Measurements from ENCODE around the gene ERC2.
A peak's percentile ranks its signal among the peaks of the same experiment; 100 is the strongest.
"Not testable (repeated sequence)": the region's sequence is repeated elsewhere in the genome, so short reads cannot be mapped to it uniquely, and the experiment has no call there.

ERC2 gene

DNA sequence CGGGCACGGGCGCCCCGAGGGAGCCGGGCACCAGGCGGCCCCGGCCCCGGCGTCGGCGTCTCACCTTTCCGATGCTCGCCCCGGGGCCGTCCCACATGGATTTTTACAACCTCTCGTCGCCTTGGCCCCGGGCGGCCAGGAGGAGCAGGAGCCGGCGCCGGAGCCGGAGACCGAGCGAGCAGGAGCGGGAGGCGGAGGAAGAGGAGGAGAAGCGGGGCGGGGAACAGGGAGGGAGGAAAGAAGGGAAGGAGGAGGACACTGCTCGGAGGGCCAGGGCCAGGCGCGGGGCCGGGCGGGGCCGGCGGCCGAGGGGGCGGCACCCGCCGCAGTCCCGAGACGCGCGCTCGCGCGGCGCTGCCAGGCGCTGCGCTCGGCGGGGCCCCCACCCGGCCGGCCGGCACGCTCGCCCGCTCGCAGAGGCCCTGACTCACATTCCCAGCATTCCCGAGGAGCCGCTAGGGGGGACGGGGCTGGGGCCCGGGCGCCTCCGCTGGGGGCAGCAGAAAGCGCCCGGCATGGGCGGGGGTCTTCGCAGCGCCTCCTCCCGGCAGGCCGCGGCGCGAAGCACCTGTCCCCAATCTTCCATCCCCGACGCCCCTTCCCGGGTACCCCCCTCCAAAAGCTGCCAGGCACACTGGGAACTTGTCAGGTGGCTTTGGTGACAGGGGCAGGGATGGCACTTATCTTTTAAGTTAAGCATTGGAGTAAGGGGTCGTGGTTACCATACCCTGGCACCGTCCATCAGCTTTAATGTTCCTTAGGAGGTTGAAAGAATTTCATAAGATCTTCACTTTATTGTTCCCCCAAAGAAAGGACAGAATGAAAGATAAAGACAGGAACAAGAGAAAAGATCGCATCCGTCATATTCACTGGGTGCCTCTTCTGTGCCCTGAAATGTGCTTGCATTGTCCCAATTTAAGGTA is at the start of gene ERC2:
TSS of gene ERC2 (minus strand) at position 284 of the 923 bp plus-strand sequence.
- DNase-seq, result no peak

DNA sequence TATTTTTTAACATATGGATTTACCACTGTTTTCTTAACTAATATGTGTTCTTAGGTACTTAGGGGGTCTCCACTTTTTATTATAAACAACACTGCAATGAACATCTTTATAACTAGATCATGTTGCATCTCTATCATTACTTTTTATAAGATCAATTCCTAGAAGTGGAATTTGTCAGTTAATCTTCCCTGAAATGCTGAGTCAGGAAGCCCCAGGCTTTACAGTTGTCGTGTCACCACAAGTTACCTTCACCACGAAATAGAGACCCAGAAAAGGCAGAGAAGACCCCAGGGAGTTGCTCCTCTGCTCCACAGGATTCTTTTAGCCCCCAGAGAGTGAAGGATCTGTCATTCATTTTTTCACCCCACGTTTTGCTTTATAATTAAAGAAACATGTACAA is 34.5 kb upstream of the ERC2 start:
- no peak for DNase-seq

DNA sequence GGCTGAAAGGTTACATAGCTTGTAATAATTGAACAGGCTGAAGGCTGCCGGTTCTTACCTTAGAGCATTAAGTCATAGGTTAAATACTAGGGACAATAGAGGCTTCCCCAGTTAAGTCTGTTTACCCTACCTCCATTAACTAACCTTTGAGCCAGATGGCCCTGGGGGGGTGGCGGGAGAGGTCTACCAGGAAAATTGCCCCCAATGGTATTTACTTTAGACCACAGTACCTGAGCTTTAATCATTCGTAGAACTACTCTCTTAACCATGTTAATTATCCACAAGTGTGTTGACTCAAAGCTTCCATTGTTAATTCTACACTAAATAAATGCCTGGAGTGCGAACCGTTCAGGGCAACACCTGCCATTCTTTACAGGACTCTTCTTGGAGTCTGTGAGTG is 28.1 kb upstream of the ERC2 start:
- DNase-seq, result not testable (repeated sequence)

DNA sequence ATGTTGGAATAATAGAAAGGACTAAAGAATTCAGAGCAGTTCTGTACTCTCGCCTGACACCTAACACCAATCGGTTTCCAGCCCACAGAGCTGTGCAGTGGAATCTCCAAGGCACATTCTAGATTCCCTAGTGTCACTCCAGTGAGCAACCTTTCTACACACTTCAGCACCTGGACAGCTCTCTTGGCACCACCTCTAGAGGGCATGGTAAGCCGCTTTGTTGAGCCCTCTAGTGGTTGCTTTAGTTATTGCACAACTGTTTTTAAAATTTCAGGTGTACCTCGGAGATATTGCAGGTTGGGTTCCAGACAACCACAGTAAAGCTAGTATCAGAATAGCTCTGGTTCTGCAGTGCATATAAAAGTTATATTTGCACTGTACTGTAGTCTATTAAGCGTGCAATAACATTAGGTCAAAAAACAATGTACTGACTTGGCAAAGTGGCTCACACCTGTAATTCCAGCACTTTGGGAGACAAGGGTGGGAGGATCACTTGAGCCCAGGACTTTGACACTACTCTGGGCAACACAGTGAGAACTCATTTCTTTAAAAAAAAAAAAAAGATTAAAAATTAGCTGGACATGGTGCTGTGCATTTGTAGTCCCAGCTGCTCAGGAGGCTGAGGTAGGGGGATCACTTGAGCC is 26.5 kb upstream of the ERC2 start:
- peak; percentile 95 for DNase-seq

DNA sequence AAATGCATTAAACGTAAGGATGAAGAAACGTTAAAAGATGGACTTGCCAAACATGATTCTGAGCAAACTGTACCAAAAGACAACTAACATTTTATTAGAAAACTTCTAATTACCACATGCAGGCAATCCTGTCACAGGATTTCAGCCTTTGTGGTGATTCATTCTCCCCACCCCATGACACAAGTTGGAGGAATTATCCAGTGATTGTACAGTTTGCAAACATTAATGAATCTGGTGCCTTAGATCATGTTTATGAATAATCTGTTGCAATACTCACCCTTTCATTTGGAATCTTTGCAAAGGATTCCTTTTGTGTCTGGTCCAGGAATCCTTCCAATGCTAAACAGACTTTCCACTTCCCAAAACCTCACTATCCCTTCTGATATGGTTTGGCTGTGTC is 23.3 kb upstream of the ERC2 start:
- no peak for DNase-seq

DNA sequence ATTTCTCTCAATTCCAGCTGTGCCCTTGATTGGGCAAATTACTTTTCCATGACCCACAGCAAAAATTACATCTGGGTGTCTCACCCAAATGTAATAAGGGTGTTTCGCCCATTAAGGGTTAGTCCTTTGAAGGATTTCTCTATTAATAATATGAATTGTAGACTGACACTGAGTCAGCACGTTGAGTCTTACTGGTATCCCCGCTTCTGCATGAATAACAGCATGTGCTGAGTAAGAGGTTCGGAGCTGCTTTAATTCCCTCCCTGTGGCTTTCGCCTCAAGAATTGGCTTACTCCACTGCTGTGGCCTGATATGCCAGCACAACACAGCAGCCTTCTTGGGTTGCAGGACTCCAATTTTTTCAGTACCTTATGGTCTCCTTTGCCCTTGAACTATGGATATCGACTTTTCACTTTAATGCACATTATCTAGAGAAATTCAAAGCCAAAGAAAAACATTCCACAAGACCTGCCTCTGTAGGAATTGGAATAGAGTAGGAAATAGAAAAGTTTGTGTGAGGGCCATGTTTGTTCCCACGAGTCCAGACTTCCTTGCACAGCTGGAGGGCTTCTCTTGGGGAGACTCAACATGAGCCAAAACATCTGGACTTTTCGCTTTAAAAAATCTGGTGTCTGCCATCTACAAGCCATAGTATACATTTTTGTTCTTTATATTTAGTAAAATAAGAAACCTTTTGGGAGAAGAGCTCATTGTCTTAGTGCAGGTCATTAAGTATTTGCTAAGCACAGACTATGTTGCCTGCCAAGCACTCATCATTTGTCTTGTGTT is 20.7 kb upstream of the ERC2 start:
- no peak for DNase-seq

DNA sequence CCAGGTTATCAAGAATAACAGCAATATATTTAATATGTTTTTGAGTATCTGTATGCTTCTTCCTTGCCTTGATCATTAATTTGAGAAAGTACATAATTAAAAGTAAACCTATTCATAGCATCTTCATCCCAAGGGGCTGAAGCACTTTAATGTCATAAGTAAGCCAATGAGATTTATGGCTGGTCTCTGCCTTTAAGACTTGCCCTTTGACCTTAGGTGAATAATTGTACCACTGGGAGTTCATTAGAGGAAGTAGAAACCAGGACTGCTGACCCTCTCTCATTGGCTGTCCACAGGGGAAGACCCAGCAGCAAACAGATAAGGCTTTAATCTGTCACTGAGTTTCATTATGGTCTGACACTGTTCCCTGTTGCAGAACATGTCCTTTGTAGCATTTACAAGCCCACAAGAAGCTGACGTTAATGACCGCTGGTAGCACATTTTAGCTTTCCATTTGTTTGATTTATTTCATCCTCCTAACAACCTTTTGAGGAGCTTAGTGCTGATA is 16.3 kb upstream of the ERC2 start:
- DNase-seq, result no peak

DNA sequence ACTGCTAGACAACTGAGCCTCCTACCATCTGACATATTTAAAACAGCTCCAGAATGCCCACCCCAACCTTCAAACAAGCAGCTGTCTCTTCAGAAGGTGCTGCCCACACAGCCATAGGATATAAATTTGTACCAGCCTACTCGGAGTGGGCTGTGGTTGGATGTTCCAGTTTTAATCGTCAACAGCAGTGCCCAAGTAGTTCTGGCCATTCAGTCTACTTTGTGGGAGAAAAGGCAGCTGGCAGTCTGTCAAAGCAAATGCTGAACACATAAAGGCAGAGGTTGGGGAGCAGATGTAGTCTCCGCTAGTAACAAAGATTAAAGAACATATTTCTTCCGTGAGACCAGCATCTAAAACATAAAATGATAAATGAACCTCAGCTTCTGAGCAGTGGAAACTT is 15.9 kb upstream of the ERC2 start:
- DNase-seq, result no peak

DNA sequence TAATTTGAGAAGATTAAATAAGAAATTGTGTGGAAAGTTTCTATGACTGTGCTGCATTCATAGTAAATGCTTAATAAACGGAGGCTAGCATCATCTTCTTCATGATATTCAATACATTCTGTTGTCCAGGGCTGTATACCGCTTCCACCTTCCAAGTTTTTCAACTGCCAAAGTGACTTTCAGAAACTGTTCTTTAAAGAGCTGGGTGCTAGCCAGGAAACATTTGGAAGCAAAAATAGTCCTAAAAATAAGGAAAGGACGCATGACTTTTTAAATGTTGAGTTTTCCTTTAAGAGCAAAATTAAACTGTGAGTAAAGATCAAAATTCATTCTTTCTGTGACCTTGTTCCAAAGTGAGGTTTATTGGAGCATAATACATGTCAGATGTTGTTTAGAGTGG is 9.4 kb upstream of the ERC2 start:
- DNase-seq, result no peak

DNA sequence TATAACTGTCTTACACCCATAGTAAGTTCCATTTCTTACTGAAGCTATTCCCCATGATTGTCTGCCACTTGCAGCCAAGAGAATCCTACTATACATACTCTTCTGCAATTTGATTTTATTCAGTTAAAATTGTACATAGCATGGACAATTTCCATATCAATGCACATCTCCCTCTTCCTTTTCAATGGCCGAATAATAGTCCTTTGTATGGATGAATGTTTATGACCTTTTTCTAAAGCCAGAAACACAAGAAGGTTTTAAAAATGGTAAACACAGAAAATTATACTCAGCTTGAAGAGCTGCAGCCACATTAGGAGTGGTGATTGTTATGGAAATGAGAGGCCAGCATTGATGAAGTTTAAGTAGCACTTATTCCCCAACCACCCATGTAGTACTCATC is 8.5 kb upstream of the ERC2 start:
- DNase-seq, result no peak

DNA sequence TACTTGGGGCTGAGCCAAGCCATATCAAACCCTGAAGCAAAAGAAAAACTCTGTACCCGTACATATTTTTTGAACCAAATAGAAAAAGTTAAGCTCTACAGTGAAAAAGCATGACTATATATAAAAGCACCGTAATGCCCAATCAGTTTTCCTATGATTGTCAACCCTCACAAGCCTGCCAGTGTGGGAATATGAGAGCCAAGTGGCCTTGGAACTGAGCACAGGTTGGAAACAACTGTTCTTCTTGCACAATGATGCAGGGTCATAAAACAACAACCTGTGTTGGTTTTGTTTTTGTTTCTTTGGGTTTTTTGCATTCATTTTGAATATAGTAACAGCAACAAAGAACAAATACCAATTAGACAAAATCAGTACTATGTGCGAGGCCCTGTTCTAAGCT is 3.5 kb upstream of the ERC2 start:
- no peak for DNase-seq

DNA sequence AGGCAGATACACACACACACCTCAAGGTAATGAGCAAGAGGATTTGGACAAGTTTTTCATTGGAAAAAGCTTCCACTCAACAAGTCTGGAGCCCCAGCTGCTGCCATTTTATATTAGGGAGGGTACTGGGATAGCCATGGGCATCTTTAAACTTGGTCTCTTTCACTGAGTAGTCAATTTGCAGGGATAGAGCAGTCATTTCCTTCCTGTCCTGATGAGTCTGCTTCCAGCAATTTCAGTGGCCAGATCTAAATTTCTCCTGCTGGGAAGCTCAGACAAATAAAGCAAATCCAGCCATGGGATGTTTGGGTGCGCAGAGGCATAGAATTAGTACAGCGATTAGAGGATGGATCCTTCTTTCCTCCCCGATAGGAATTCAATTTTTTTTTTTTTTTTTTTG is 874 bp upstream of the ERC2 start:
- no peak for DNase-seq

DNA sequence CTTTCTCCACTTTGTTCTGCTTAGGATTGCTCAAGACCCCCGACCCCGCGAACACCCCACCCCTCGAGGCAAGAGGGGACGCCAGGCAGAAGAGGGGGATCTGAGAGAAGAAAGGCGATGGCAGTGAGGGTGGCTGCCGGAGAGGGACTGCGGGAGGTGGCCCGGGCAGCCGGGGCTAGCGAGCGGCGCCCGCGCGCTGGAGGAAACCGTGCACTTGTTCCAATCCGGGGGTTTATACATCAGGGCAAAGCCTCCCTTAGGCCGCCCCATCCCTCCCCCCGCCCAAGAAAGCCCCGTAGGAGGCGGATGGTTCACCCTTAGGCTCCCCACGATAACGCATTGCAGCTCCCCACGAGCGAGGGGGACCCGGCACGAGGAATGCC is 475 bp downstream of the ERC2 start:
- no peak for DNase-seq

DNA sequence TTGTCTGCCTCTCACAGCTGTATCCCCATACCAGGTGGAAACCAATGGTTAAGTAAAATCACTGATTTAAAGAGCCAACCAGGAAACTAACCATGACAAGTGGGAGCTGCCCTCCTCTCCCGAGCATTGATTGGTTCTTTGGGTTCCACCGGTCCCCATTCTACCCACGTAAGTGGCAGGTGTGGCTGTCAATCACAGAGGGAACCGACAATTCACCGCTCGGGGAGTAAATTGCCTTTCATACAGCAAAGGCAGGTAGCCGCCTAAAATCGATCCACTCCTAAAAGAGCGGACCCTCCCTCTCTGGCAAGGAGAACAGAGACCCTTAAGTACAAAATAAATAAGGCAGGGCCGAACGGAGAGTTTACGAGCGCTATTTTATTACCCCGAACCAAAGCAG is 1.2 kb downstream of the ERC2 start:
- peak; percentile 12 for DNase-seq

DNA sequence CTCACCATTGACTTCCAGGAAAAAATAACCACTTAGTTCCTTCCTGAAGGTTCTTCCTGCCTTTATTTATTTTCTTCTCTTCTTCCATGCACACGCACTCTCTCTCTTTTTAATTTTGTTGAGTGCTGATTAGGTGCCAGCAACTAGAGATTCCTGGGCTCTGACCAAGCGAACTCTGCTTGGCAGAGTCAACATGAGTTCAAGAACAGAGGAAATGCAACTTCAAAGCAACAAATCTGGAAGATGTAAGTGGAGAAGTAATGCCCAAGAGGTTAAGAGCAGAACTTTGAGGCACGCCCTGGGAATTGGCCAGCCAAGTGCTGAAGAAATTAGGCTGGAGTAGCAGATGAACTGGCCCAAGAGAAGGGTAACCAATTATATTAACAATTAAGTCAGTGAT is 8.5 kb downstream of the ERC2 start:
- no peak for DNase-seq

DNA sequence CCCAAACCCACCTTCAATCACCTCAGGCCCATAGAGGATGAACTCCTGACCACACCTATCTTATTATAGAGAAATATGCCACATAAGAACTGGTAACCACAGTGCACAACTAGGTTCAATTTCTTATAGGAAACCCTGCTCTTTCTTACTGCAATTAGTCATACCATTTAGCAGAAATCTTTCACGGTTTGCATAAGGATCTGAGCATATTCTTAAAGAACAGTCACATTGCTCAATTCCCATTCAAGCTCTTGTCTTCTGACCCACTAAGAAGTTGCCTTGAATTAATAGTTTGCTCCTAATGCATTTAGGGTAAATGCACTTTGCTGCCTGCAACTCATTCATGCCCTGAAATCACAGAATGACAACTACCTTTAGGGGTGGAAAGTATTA is 9.2 kb downstream of the ERC2 start:
- no peak for DNase-seq

DNA sequence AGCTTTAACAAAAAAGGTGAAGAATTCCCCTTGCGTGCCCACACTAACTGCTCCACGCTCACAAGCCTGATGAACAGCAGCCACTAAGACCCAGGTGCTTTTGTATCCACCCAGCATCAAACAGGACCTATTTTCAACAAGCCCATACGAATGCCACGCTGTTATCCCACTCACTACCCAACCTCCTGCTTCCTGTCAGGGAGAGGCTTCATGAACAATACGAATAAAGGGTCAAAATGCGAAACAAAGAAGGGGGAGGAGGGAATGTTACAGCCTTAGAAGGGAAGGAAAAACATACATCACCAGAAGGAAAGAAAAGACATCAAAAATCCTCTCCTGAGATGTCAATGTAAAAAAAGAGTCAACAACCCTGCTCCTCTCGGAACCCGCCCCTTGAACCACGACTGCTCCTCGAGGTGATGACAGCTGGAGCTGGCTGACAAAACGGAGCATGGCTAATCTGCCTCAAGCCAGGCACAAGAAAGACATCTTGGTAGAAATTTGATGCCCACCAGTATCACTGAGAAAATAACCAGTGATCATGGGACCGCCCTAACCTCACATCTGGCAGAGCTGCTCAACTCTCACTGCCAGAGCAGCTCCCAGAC is 9.7 kb downstream of the ERC2 start:
- no peak for DNase-seq

DNA sequence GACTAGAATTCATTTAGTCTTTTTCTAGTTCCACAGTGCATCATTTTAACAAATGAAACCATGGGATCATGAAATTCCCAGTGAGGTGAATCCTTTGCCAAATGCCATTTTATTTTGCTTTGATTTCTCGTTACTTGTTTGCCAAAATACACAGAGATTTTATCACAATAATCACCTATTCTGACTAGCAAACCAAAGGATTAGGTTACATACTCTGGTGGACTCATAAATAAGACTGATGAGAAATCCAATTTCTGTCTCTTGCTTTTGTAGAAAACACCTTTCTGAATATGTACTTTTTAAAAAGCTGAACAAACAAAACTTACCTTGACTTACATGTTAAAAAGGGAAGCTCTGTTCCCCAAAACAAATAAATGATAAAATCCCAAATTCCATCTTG is 12.2 kb downstream of the ERC2 start:
- DNase-seq, result no peak

DNA sequence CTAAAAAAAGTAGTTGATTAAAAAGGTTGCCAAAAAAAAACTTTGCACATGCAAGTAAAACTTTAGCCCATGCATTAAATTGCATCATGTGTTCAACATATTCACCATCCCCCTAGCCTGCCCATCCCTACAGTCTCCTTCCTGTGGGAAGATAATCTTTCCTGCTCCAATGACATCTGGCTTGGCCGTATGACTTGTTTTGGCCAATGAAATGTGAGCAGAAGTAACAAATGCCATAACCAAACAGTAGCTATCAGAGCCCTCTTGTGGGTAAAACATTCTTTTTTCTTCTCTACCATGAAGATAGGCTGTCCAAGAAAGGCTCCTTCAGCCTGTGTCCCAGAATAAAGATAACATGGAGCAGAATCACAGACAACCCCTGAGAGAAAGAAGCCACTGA is 15.3 kb downstream of the ERC2 start:
- no peak for DNase-seq

DNA sequence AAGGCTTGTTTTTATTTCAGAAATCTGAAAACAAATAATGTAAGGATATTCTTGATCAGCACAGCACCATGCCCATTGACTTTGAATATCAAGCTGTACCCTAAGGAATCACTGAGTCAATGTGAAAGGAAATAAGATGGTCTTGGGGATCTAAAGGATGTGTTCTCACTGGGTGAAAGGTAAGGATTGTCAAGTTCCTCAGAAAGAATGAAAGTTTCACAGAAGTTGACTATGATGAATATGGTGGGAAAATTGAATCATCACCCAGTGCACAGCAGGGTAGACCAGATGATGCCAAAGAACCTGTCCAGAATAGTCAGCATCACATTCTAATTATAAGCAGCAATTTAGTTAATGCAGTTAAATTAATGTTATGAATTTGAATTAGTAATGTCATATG is 16.2 kb downstream of the ERC2 start:
- no peak for DNase-seq

DNA sequence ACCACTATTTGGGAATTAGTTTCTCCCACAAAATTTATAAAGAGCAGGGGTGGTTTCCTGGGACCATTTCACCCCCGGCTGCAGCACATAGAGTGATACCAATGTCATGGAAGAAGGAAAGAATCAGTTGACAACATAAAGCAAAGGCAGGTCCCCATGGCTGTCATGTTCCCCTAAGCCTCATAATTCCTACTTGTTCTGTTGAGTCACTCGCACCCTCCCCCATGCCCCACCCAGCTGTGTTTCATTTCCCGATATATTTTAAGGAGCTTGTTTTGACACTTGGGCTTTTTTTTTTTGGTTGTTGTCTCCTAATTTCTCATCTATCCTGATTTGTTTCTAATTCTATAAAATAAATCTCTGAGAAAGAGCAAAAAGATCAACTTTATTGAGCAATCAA is 24.9 kb downstream of the ERC2 start:
- no peak for DNase-seq

DNA sequence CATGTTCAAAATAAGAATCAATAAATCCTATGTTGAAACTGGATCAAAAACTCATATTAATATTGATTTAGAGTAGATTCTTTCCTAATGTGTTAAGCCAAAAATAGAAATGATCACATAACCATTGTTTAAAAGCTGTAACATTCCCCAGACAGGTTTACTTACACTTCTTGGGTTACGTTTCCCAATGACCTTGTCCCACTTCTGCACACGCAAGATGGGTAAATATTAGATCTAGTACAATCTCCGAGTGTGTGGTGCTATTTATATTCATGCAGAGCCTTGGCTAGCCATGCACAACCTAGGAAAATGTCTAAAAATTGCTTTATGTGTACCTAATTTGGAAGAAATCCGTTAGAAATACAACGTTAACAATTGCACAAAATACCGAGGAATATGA is 39.6 kb downstream of the ERC2 start:
- DNase-seq, result no peak

DNA sequence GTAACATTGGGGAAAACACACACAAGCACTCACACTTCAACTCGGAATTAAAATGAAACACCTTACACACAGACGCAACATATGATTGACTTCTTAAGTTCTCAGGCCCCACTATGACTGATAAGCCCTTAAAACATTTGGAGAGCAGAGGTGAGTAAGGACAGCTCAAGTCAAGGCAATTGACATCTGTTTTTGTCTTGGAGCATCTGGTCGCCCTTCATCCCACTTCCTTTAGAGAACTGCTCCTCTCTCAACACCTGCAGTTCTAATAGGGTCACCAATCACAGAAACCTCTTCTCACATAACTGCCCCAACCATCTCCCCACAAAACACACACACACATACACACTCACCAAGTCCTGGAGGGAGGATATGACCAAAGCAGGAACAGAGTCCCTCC is 43.4 kb downstream of the ERC2 start:
- DNase-seq, result no peak

Measured in hematopoietic multipotent progenitor cell treated with erythropoietin and hydrocortisone succinate and interleukin-3 and kit ligand, for 6 days (in vitro differentiated cells).